Measurements from ENCODE around the gene SERP2. TPM values are rescaled to one million over a fixed set of nuclear protein-coding genes. Genes with fewer than 3 reads are reported as not detected.

The SERP2 gene
- total RNA-seq, 1 donor from 2014 or later = 1.8 TPM

- no peaks in the 10 kb centered on the region for H3K9me3 Mint-ChIP-seq (ENCODE audit: unreplicated experiment)
- H3K27ac Mint-ChIP-seq (ENCODE audit: unreplicated experiment) = no peak overlapping the region
- H3K4me1 Mint-ChIP-seq (ENCODE audit: unreplicated experiment) = peaks cover 11% of the 10 kb centered on the region
- no peak for TF ChIP-seq CTCF (IDR thresholded peaks at IDR 0.05; ENCODE audit: unreplicated experiment)
- H3K27me3 Mint-ChIP-seq (ENCODE audit: unreplicated experiment) = peaks cover 13% of the 10 kb centered on the region
- no peak overlapping the region for H3K4me3 Mint-ChIP-seq (ENCODE audit: unreplicated experiment)
- no peak for DNase-seq (ENCODE audit: low spot score)
- peaks cover 3% of the 10 kb centered on the region for H3K36me3 Mint-ChIP-seq (ENCODE audit: low read depth, unreplicated experiment)
These were observed 2.2 kb upstream of the SERP2 start for GRCh38 chr13:44371421-44371820.

GRCh38 chr13:44373247-44373600, 400 bp upstream of the SERP2 start:
- no peak for TF ChIP-seq CTCF (IDR thresholded peaks at IDR 0.05; ENCODE audit: unreplicated experiment)
- no peaks in the 10 kb centered on the region for H3K9me3 Mint-ChIP-seq (ENCODE audit: unreplicated experiment)
- peak; percentile 9 for DNase-seq (ENCODE audit: low spot score)
- H3K4me3 Mint-ChIP-seq (ENCODE audit: unreplicated experiment) = no peak overlapping the region
- H3K36me3 Mint-ChIP-seq (ENCODE audit: low read depth, unreplicated experiment) = peaks cover 3% of the 10 kb centered on the region
- H3K4me1 Mint-ChIP-seq (ENCODE audit: unreplicated experiment) = peaks cover 11% of the 10 kb centered on the region
- peaks cover 13% of the 10 kb centered on the region for H3K27me3 Mint-ChIP-seq (ENCODE audit: unreplicated experiment)
- H3K27ac Mint-ChIP-seq (ENCODE audit: unreplicated experiment) = no peak overlapping the region

- H3K36me3 Mint-ChIP-seq (ENCODE audit: low read depth, unreplicated experiment) = peaks cover 3% of the 10 kb centered on the region
- TF ChIP-seq CTCF (IDR thresholded peaks at IDR 0.05; ENCODE audit: unreplicated experiment) = no peak
- peaks cover 13% of the 10 kb centered on the region for H3K27me3 Mint-ChIP-seq (ENCODE audit: unreplicated experiment)
- H3K9me3 Mint-ChIP-seq (ENCODE audit: unreplicated experiment) = no peaks in the 10 kb centered on the region
- peak overlapping the region; percentile 84 for H3K4me3 Mint-ChIP-seq (ENCODE audit: unreplicated experiment)
- H3K4me1 Mint-ChIP-seq (ENCODE audit: unreplicated experiment) = peaks cover 6% of the 10 kb centered on the region
- no peak for DNase-seq (ENCODE audit: low spot score)
- H3K27ac Mint-ChIP-seq (ENCODE audit: unreplicated experiment) = no peak overlapping the region
These were observed 706 bp downstream of the SERP2 start for GRCh38 chr13:44374348-44374712.

- peaks cover 3% of the 10 kb centered on the region for H3K36me3 Mint-ChIP-seq (ENCODE audit: low read depth, unreplicated experiment)
- no peak overlapping the region for H3K27ac Mint-ChIP-seq (ENCODE audit: unreplicated experiment)
- peaks cover 4% of the 10 kb centered on the region for H3K4me1 Mint-ChIP-seq (ENCODE audit: unreplicated experiment)
- peaks cover 1% of the 10 kb centered on the region for H3K27me3 Mint-ChIP-seq (ENCODE audit: unreplicated experiment)
- no peaks in the 10 kb centered on the region for H3K9me3 Mint-ChIP-seq (ENCODE audit: unreplicated experiment)
- no peak for DNase-seq (ENCODE audit: low spot score)
- H3K4me3 Mint-ChIP-seq (ENCODE audit: unreplicated experiment) = no peak overlapping the region
- no peak for TF ChIP-seq CTCF (IDR thresholded peaks at IDR 0.05; ENCODE audit: unreplicated experiment)
These were observed 4.7 kb downstream of the SERP2 start for GRCh38 chr13:44378277-44378676.

- TF ChIP-seq CTCF (IDR thresholded peaks at IDR 0.05; ENCODE audit: unreplicated experiment) = no peak
- no peak overlapping the region for H3K27ac Mint-ChIP-seq (ENCODE audit: unreplicated experiment)
- no peaks in the 10 kb centered on the region for H3K4me1 Mint-ChIP-seq (ENCODE audit: unreplicated experiment)
- H3K4me3 Mint-ChIP-seq (ENCODE audit: unreplicated experiment) = no peak overlapping the region
- H3K36me3 Mint-ChIP-seq (ENCODE audit: low read depth, unreplicated experiment) = no peaks in the 10 kb centered on the region
- DNase-seq (ENCODE audit: low spot score) = no peak
- H3K27me3 Mint-ChIP-seq (ENCODE audit: unreplicated experiment) = no peaks in the 10 kb centered on the region
- H3K9me3 Mint-ChIP-seq (ENCODE audit: unreplicated experiment) = no peaks in the 10 kb centered on the region
These were observed 6.3 kb downstream of the SERP2 start for GRCh38 chr13:44379885-44380284.

Data from endothelial cell (in vitro differentiated cells).